ENCODE results near the gene TSEN34. TPM values are rescaled to one million over a fixed set of nuclear protein-coding genes. Genes with fewer than 3 reads are reported as not detected.
A peak's percentile ranks its signal among the peaks of the same experiment; 100 is the strongest.
"Not testable (repeated sequence)": the region's sequence is repeated elsewhere in the genome, so short reads cannot be mapped to it uniquely, and the experiment has no call there.

The TSEN34 gene
- total RNA-seq, 4 donors from 2014 or later: 62.0 to 138 (median 65.9) TPM

DNA sequence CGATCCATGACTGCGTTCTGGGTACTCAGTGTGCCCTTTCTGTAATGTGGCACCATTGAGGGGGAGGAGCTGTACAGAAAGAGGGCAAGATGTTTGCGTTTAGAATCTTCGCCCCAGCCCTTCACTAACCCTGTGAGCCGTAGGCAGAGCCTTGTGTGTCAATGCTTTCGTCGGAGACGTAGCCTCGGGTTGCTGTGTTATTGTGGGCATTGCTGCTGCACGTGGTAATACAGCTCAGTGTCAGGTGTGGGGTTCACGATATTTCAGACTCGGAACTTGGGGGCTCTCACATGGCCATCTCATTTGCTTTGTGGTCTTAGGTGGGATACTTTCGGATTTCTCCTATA, 15.7 kb downstream of the TSEN34 start:
- peaks cover 48 to 96% (median 72%) of the 10 kb centered on the region in 4 donors for H3K4me1 ChIP-seq
- no peaks in the 10 kb centered on the region for H3K27me3 ChIP-seq
- no peak for DNase-seq
- peaks cover 0 to 58% (median 12%) of the 10 kb centered on the region in 4 donors for H3K36me3 ChIP-seq
- TF ChIP-seq POLR2A (IDR thresholded peaks at IDR 0.05) (no peak), EP300 (IDR thresholded peaks at IDR 0.05; ENCODE audit: low read depth) (no peak), POLR2AphosphoS5 (IDR thresholded peaks at IDR 0.05) (no peak)
- TF ChIP-seq, protein P1, sequence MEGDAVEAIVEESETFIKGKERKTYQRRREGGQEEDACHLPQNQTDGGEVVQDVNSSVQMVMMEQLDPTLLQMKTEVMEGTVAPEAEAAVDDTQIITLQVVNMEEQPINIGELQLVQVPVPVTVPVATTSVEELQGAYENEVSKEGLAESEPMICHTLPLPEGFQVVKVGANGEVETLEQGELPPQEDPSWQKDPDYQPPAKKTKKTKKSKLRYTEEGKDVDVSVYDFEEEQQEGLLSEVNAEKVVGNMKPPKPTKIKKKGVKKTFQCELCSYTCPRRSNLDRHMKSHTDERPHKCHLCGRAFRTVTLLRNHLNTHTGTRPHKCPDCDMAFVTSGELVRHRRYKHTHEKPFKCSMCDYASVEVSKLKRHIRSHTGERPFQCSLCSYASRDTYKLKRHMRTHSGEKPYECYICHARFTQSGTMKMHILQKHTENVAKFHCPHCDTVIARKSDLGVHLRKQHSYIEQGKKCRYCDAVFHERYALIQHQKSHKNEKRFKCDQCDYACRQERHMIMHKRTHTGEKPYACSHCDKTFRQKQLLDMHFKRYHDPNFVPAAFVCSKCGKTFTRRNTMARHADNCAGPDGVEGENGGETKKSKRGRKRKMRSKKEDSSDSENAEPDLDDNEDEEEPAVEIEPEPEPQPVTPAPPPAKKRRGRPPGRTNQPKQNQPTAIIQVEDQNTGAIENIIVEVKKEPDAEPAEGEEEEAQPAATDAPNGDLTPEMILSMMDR (IDR thresholded peaks at IDR 0.05): no peak
- H3K4me3 ChIP-seq: no peak overlapping the region
- intact Hi-C loops (cut with DNase I; ENCODE audit: low total_unique reads) (no loop called here), in situ Hi-C loops (cut with MboI; ENCODE audit: low pct_ligation_motif_present in 1 of 4, low pct_unique_long_range_greater_than_20kb in 1 of 4, low sequenced_read_pairs in 3 of 4) (no loop called here)
- H3K9me3 ChIP-seq: no peaks in the 10 kb centered on the region
- peak overlapping the region; percentile 59 to 90 (median 80) for H3K27ac ChIP-seq
- 66% methylated on average over 13 of the region's 13 CpGs; no CpG with 5 or more reads in 1 of the 2 donors for WGBS, 2 donors (ENCODE audit: low coverage in 1 of 2)

DNA sequence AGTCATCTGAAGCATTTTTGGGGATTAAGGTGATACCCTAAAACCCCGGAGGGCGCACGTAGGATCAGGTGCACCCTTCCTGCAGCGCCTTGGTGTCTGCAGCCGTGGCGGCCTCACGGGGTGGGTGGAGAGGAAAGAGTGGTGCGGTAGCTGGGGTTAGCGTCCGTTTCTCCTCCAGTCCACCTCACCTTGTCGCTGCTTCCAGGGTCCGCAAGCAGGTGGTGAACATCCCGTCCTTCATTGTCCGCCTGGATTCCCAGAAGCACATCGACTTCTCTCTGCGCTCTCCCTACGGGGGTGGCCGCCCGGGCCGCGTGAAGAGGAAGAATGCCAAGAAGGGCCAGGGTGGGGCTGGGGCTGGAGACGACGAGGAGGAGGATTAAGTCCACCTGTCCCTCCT, 16.1 kb downstream of the TSEN34 start:
- DNase-seq; H3K9me3 ChIP-seq; in situ Hi-C loops (cut with MboI; ENCODE audit: low pct_ligation_motif_present in 1 of 4, low pct_unique_long_range_greater_than_20kb in 1 of 4, low sequenced_read_pairs in 3 of 4); H3K27me3 ChIP-seq; intact Hi-C loops (cut with DNase I; ENCODE audit: low total_unique reads); H3K4me3 ChIP-seq: not testable (repeated sequence)
- H3K4me1 ChIP-seq: peaks cover 44 to 92% (median 68%) of the 10 kb centered on the region in 4 donors
- peak overlapping the region; percentile 59 to 90 (median 80) for H3K27ac ChIP-seq
- 0 to 61% methylated on average over 2 to 23 of the region's 23 CpGs for WGBS, 2 donors (ENCODE audit: low coverage in 1 of 2)
- H3K36me3 ChIP-seq: peaks cover 0 to 54% (median 12%) of the 10 kb centered on the region in 4 donors

DNA sequence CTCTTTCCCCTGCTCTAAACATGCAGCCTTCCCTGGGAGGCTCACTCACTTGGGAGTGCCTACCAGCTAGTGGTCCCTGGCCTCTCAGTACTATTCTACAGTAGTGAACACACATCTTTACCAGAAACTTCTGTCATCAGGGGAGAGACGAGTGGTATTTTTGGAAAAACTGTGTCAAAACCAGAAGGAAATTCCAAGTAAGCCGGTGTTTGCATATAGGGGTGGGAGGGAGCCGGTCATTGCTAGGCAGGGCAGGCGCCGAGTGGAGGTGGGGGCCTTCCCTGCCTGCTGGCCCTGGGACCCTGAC, 16.5 kb downstream of the TSEN34 start:
- Histone ChIP-seq H3K27ac (peak overlapping the region; percentile 59 to 90 (median 80)), H3K36me3 (peaks cover 0 to 50% (median 12%) of the 10 kb centered on the region in 4 donors), H3K4me1 (peaks cover 40 to 88% (median 64%) of the 10 kb centered on the region in 4 donors), H3K27me3 (no peaks in the 10 kb centered on the region), H3K4me3 (no peak overlapping the region), H3K9me3 (no peaks in the 10 kb centered on the region)
- intact Hi-C loops (cut with DNase I; ENCODE audit: low total_unique reads) (no loop called here), in situ Hi-C loops (cut with MboI; ENCODE audit: low pct_ligation_motif_present in 1 of 4, low pct_unique_long_range_greater_than_20kb in 1 of 4, low sequenced_read_pairs in 3 of 4) (no loop called here)
- no peak for DNase-seq
- 47% methylated on average over 5 of the region's 5 CpGs; no CpG with 5 or more reads in 1 of the 2 donors for WGBS, 2 donors (ENCODE audit: low coverage in 1 of 2)
- TF ChIP-seq, protein P1 (IDR thresholded peaks at IDR 0.05): no peak
- TF ChIP-seq POLR2A (IDR thresholded peaks at IDR 0.05): no peak
- TF ChIP-seq EP300 (IDR thresholded peaks at IDR 0.05; ENCODE audit: low read depth): no peak
- no peak for TF ChIP-seq POLR2AphosphoS5 (IDR thresholded peaks at IDR 0.05)

DNA sequence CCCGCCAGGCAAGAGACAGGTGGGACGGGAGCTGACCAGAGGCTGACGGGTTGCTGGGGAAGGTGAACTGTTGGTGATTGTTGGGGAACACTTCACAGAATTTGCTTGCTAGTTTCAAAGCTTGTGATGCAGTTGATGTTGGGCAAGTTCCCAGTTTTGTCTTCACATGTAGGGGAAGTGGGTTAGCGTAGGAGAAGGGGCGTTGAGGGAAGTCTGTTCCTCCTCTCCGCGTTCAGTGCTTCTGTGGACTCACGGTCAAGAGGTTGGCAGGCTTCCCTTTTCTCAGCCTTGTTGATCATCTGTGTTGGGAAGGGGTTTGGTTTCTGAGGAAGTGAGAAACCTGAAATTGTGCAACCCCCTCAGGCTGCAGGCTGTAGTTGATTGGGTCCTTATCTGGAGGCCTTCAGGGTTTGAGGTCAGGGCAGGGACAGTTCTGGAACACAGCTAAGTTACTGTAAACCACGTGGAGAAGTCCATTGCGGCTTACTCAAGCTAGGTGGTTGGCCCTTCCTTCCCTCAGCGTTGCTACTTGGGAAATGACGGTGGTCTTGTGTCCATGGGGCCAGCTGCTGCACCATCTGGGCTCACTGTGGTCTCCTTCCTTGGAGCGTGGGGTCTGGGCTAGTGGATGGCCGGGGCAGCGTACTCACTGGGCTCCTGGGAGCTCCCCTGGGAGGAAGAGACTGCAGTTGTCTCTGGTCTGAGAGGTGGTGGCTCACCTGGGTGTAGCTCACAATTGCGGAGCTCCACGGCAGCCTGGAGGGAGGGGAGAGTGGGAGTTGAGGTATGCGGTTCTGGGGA, 17.1 kb downstream of the TSEN34 start:
- H3K4me1 ChIP-seq: peaks cover 34 to 82% (median 58%) of the 10 kb centered on the region in 4 donors
- intact Hi-C loops (cut with DNase I; ENCODE audit: low total_unique reads) (no loop called here), in situ Hi-C loops (cut with MboI; ENCODE audit: low pct_ligation_motif_present in 1 of 4, low pct_unique_long_range_greater_than_20kb in 1 of 4, low sequenced_read_pairs in 3 of 4) (no loop called here)
- peaks cover 0 to 44% (median 12%) of the 10 kb centered on the region in 4 donors for H3K36me3 ChIP-seq
- TF ChIP-seq POLR2AphosphoS5 (IDR thresholded peaks at IDR 0.05): peak; percentile 9 to 67 (median 60)
- TF ChIP-seq EP300 (IDR thresholded peaks at IDR 0.05; ENCODE audit: low read depth): peak; percentile 81
- TF ChIP-seq, protein P1 (IDR thresholded peaks at IDR 0.05): no peak
- TF ChIP-seq POLR2A (IDR thresholded peaks at IDR 0.05): peak; percentile 44
- peak overlapping the region; percentile 84 to 90 (median 84) for H3K27ac ChIP-seq
- H3K4me3 ChIP-seq: no peak overlapping the region
- peak; percentile 72 for DNase-seq
- H3K9me3 ChIP-seq: no peaks in the 10 kb centered on the region
- no peaks in the 10 kb centered on the region for H3K27me3 ChIP-seq
- 52 to 100% methylated on average over 1 to 15 of the region's 18 CpGs for WGBS, 2 donors (ENCODE audit: low coverage in 1 of 2)

Data from transverse colon (tissue), 4 donors.